Astrocyte (in vitro differentiated cells and primary cell): ENCODE results near the gene TOMM7. TPM values are rescaled to one million over a fixed set of nuclear protein-coding genes. Genes with fewer than 3 reads are reported as not detected.

Experiments
- DNase-seq: peaks from one replicate; pipeline ENCODE4 v3.0.0-alpha.2; 2010; ENCODE audit warnings: low read depth
- FAIRE-seq: peaks from 2 replicates; lab custom pipeline; 2011; peaks lifted over from hg19 to GRCh38; lab: Jason Lieb, UNC
- H2AFZ ChIP-seq: 2 replicates; pipeline ENCODE4 v1.6.0; 2012; ENCODE audit warnings: low read depth, low read length, inconsistent platforms
- H3K27ac ChIP-seq: 2 replicates; pipeline ENCODE4 v1.5.1; 2011; ENCODE audit warnings: low read depth, low read length, inconsistent platforms
- H3K27me3 ChIP-seq: 2 replicates; pipeline ENCODE4 v1.6.0; 2011; ENCODE audit warnings: low read length, inconsistent platforms; ENCODE audit not compliant: insufficient read depth
- H3K36me3 ChIP-seq: 2 replicates; pipeline ENCODE4 v1.5.1; 2011; ENCODE audit warnings: low read length, inconsistent platforms; ENCODE audit not compliant: insufficient read depth
- H3K4me1 ChIP-seq: 2 replicates; pipeline ENCODE4 v1.5.1; 2011; ENCODE audit warnings: low read length, inconsistent platforms; ENCODE audit not compliant: insufficient read depth
- H3K4me2 ChIP-seq: 2 replicates; pipeline ENCODE4 v1.6.0; 2012; ENCODE audit warnings: low read length, inconsistent platforms
- H3K4me3 ChIP-seq: 2 replicates; pipeline ENCODE4 v1.5.1; 2011; ENCODE audit warnings: low read depth, mild to moderate bottlenecking, low read length, inconsistent platforms; ENCODE audit not compliant: insufficient read depth
- H3K79me2 ChIP-seq: 2 replicates; pipeline ENCODE4 v1.6.0; 2012; ENCODE audit warnings: mild to moderate bottlenecking, low read length, inconsistent platforms; ENCODE audit not compliant: insufficient read depth
- H3K9ac ChIP-seq: 2 replicates; pipeline ENCODE4 v1.6.0; 2012; ENCODE audit warnings: mild to moderate bottlenecking, low read length, inconsistent platforms
- H3K9me3 ChIP-seq: 2 replicates; pipeline ENCODE4 v1.5.1; 2012; ENCODE audit warnings: low read depth, mild to moderate bottlenecking, low read length, inconsistent platforms; ENCODE audit not compliant: insufficient read depth
- H4K20me1 ChIP-seq: 2 replicates; pipeline ENCODE4 v1.6.0; 2012; ENCODE audit warnings: low read length, inconsistent platforms; ENCODE audit not compliant: insufficient read depth
- H3K27ac Mint-ChIP-seq: one replicate; pipeline ENCODE4 v1.8.0; 2021; ENCODE audit warnings: mild to moderate bottlenecking, mixed read lengths; ENCODE audit not compliant: unreplicated experiment
- H3K27me3 Mint-ChIP-seq: one replicate; pipeline ENCODE4 v1.8.0; 2021; ENCODE audit warnings: low read depth, mixed read lengths; ENCODE audit not compliant: unreplicated experiment
- H3K36me3 Mint-ChIP-seq: one replicate; pipeline ENCODE4 v1.8.0; 2021; ENCODE audit warnings: low read depth, mixed read lengths; ENCODE audit not compliant: unreplicated experiment
- H3K4me1 Mint-ChIP-seq: one replicate; pipeline ENCODE4 v1.8.0; 2021; ENCODE audit warnings: low read depth, mixed read lengths; ENCODE audit not compliant: unreplicated experiment
- H3K4me3 Mint-ChIP-seq: one replicate; pipeline ENCODE4 v1.8.0; 2021; ENCODE audit warnings: mild to moderate bottlenecking, moderate library complexity, mixed read lengths; ENCODE audit not compliant: unreplicated experiment
- H3K9me3 Mint-ChIP-seq: one replicate; pipeline ENCODE4 v1.8.0; 2021; ENCODE audit warnings: mild to moderate bottlenecking, mixed read lengths; ENCODE audit not compliant: unreplicated experiment
- EZH2 ChIP-seq: IDR thresholded peaks from 2 replicates; pipeline ENCODE4 v1.6.1; 2012; ENCODE audit warnings: mild to moderate bottlenecking, low read length, inconsistent platforms; ENCODE audit not compliant: insufficient read depth
- total RNA-seq: library from RNA; stranded (reverse); gene quantifications from 2 replicates; pipeline ENCODE4 v1.2.1, GENCODE V29; 2021
- TF ChIP-seq, protein P1 (sequence below): IDR thresholded peaks from 2 replicates; pipeline ENCODE4 v1.5.1; 2011; ENCODE audit warnings: low read depth, mild to moderate bottlenecking, inconsistent platforms, low read length, moderate library complexity; ENCODE audit not compliant: insufficient read depth

Gene TOMM7
- total RNA-seq, 1 donor from 2014 or later, result 217 TPM

DNA sequence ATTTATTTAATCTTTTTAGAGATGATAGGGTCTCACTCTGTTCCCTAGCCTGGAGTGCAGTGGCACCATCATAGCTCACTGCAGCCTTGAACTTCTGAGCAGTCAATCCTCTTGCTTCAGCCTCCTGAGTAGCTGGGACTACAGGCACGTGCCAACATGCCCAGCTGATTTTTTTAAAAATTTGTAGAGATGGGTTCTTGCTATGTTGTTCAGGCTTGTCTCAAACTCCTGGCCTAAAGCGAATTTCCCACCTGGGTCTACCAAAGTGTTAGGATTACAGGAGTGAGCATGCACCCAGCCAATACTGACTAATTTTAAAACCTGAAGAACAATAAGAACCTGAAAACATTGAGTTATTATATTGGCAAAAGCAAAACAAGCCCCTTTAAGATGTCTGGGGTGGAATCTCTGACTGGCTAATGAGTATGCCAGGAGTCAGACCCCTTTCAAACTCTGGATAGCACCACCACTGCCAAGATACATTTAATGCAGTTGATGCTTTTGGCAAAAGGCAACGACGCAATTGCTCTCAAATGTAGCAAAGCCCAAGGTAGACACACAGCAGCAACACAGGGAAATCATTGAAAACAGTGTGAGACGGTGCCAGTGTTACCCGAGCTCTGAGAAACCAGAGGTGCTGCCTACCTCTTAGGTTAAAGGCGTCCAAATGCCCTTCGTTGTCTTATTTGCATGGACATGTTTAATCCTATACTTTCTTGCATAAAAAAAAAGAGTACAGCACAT, 40.7 kb upstream of the TOMM7 start:
- Mint-ChIP-seq H3K27me3 (no peaks in the 10 kb centered on the region), H3K4me1 (peaks cover 33% of the 10 kb centered on the region), H3K4me3 (no peak overlapping the region), H3K36me3 (peaks cover 9% of the 10 kb centered on the region), H3K9me3 (peaks cover under 1% of the 10 kb centered on the region), H3K27ac (no peak overlapping the region)
- Histone ChIP-seq H3K4me1 (peaks cover 30% of the 10 kb centered on the region), H3K4me2 (no peak overlapping the region), H3K79me2 (no peaks in the 10 kb centered on the region), H3K9me3 (no peaks in the 10 kb centered on the region), H4K20me1 (no peaks in the 10 kb centered on the region), H3K36me3 (peaks cover 5% of the 10 kb centered on the region), H3K9ac (no peak overlapping the region), H3K4me3 (no peak overlapping the region), H2AFZ (no peak overlapping the region), H3K27ac (no peak overlapping the region), H3K27me3 (no peaks in the 10 kb centered on the region)
- TF ChIP-seq, protein P1, sequence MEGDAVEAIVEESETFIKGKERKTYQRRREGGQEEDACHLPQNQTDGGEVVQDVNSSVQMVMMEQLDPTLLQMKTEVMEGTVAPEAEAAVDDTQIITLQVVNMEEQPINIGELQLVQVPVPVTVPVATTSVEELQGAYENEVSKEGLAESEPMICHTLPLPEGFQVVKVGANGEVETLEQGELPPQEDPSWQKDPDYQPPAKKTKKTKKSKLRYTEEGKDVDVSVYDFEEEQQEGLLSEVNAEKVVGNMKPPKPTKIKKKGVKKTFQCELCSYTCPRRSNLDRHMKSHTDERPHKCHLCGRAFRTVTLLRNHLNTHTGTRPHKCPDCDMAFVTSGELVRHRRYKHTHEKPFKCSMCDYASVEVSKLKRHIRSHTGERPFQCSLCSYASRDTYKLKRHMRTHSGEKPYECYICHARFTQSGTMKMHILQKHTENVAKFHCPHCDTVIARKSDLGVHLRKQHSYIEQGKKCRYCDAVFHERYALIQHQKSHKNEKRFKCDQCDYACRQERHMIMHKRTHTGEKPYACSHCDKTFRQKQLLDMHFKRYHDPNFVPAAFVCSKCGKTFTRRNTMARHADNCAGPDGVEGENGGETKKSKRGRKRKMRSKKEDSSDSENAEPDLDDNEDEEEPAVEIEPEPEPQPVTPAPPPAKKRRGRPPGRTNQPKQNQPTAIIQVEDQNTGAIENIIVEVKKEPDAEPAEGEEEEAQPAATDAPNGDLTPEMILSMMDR, result no peak
- DNase-seq, result no peak
- FAIRE-seq, result no peak

DNA sequence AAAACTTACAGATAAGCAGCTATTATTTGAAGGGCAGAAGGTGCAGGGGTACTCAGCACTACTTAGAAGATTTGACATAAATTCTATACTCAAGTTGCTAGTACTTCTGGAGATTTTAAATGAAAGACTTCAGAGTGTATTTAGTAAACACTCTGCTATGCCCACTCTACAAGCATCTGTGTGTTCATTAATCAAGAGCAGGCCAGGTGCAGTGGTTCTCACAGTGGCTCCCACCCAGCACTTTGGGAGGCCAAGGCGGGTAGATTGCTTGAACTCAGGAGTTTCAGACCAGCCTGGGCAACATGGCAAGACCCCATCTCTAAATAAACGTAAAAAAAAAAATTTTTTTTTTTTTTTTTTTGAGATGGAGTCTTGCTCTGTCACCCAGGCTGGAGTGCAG, 38.9 kb upstream of the TOMM7 start:
- H3K4me1 Mint-ChIP-seq, result peaks cover 39% of the 10 kb centered on the region
- no peak for FAIRE-seq

More for the DNA sequence above, 38.9 kb upstream of the TOMM7 start:
- no peak for DNase-seq
- TF ChIP-seq, protein P1, result no peak
- no peak for TF ChIP-seq EZH2
- Histone ChIP-seq H3K79me2 (no peaks in the 10 kb centered on the region), H3K9ac (no peak overlapping the region), H3K4me1 (peaks cover 40% of the 10 kb centered on the region), H3K27me3 (no peaks in the 10 kb centered on the region), H3K9me3 (no peaks in the 10 kb centered on the region), H3K36me3 (peaks cover 11% of the 10 kb centered on the region), H3K4me2 (no peak overlapping the region), H3K4me3 (no peak overlapping the region), H3K27ac (no peak overlapping the region), H2AFZ (no peak overlapping the region), H4K20me1 (no peaks in the 10 kb centered on the region)
- no peak overlapping the region for H3K4me3 Mint-ChIP-seq
- peaks cover 10% of the 10 kb centered on the region for H3K36me3 Mint-ChIP-seq
- peaks cover 1% of the 10 kb centered on the region for H3K9me3 Mint-ChIP-seq
- no peak overlapping the region for H3K27ac Mint-ChIP-seq
- no peaks in the 10 kb centered on the region for H3K27me3 Mint-ChIP-seq
